Kasumi-1 (cell line): Measurements from ENCODE around the gene SNAI3.

Experiments used
- DNase-seq, 2 experiments: peaks; one replicate each; lab custom pipeline; 2025; lab: John Stamatoyannopoulos, UW

The SNAI3 gene

DNA sequence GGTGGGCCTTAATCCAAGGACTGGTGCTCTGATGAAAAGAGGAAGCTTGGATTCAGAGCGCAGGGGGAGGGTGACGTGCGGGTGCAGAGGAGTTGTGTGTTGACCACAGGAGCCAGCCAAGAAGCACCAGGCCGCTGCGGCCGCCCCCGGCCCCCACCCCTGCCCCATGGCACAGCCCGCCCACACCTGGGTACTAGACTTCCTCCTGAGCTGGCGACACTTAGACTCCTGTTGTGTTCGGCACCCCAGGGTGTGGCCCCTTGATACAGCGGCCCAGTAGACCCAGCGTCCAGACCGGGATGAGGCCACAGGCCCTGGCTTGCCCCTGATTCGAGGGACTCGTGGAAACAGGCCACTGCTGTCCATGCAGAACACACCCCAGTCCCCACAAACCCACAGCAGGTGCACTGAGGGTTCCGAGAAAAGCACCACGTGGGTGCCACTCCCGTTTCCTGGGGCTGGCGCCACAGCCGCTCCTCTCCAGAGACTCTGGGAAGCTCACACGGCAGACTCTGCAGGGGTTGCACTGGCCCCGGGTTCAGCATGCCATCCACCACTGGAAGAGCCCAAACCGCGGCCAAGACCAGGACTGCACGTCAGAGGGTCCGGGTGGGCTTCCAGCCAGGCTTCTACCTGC lies 5.7 kb upstream of the SNAI3 start:
- peak; percentile 86 to 92 for DNase-seq

GRCh38 chr16:88691129-88691813 lies 5.0 kb upstream of the SNAI3 start:
- no peak for DNase-seq

DNA sequence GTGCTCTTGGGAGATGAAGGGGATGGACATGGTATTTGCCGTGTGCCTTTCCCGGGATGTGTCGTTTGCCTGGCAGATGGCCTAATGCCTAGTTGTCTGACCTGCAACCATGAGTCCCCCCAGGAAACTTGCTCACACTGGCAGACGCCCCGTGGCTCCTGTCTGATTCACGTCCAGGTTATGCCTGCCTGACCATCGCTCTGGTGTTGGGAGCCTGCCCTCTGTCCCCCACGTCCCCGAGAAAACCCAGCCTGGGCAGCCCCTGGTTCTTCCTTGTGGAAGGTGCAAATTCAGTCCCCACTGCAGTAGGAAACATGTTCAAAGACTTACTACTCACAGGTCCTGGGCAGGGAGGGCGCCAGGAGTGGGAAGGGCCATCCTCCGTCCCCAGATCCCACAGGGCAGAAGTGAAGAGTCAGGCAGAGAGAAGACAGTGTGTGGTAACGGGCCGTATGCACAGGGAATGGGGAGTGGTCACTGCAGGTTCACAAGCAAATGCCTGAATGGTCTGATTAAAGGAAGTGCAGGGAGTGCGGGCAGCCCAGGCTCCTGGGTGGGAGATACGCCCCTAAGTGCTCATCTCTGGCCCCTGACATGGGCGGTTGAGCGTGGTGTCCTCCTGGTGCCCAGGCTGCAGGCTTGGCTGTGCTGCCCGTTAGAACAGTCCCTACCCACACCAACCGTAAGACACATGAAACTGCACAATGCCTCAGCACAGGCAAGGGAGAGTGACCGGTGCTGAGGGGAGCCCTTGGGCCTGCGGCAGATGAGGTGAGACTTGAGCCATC lies 4.2 kb upstream of the SNAI3 start:
- DNase-seq, result no peak

- no peak for DNase-seq
Observed at GRCh38 chr16:88688013-88688778, 1.9 kb upstream of the SNAI3 start.

- DNase-seq, result no peak
Observed at GRCh38 chr16:88687676-88688012, 1.3 kb upstream of the SNAI3 start.

DNA sequence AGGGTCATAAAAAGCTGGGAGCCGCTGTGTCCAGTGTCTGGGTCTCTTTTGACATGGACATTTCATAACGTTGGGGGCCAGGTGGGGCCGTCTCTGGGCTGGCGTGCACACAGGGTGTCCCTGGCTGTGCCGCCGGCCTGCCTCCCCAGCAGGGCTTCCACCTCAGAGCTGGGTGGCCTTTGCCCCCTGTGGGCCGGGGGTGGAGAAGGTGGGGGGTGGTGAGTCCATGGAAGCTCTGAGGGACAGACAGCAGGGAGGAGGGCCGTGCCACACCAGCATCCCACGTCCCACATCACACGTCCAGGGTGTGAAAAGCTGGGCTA lies 908 bp upstream of the SNAI3 start:
- DNase-seq, result no peak

DNA sequence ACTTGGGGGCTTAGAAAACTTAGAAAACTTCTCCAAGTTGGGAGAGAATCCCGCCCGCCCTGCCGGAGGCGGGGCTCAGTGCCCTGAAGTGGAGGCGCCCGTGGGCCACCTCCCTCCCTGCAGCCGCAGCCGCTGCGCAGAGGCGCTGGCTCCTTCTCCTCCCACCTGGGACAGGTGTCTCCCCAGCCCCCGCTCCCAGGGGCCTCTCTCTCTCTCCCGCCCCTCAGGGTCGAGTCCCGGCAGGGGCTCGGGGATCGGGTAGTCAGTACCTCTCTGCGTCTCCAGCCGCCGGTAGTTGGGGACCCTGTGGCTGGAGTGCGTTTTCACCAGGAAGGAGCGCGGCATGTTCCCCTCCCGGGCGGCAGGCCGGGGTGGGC lies 257 bp downstream of the SNAI3 start:
- DNase-seq, result peak in 1 of 2 experiments; percentile 58

- peak; percentile 39 to 40 for DNase-seq
Observed at GRCh38 chr16:88685156-88686061, 898 bp downstream of the SNAI3 start.

DNA sequence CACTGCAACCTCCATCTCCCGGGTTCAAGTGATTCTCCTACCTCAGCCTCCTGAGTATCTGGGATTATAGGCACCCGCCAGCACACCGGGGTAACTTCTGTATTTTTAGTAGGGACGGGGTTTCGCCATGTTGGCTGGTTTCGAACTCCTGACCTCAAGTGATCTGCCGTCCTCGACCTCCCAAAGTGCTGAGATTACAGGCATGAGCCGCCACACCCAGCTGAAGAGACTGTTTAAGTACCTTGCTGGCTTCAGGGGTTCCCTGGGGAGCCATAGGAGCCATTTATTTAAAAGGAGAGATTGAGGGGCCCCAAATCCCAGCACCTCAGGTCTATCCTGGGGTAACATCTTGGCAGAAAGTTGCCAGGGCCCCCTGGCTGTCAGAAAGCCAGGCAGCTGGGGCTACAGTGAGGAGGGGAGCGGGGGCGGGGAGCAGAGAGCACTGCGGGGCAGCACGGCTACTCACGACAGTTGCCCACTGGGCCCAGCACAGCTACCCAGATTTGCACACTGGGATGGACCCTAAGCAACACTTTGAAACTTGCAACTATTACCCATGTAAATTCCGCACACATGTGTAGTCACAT lies 1.6 kb downstream of the SNAI3 start:
- no peak for DNase-seq

- DNase-seq, result peak; percentile 78 to 92
Observed at GRCh38 chr16:88681709-88682451, 4.4 kb downstream of the SNAI3 start.

- no peak for DNase-seq
Observed at GRCh38 chr16:88681084-88681680, 5.1 kb downstream of the SNAI3 start.

DNA sequence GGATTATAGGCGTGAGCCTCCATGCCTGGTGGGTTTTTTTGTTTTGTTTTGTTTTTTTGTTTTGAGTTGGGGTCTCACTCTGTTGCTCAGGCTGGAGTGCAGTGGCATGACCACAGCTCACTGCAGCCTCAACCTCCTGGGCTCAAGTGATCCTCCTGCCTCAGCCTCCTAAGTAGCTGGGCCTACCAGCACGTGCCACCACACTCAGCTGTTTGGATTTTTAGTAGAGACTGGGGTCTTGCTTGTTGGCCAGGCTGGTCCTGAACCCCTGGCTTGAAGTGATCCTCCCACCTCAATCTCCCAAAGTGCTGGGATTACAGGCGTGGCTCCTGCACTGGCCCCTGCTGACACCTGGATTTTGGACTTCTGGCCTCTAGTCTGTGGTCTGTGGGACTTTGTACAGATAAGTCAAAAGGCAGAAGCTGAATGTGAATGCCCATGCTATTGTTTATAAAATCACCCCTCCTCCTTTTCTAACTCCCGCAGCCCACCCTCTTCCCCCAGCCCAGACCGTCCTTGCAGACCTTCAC lies 5.7 kb downstream of the SNAI3 start:
- DNase-seq, result no peak

DNA sequence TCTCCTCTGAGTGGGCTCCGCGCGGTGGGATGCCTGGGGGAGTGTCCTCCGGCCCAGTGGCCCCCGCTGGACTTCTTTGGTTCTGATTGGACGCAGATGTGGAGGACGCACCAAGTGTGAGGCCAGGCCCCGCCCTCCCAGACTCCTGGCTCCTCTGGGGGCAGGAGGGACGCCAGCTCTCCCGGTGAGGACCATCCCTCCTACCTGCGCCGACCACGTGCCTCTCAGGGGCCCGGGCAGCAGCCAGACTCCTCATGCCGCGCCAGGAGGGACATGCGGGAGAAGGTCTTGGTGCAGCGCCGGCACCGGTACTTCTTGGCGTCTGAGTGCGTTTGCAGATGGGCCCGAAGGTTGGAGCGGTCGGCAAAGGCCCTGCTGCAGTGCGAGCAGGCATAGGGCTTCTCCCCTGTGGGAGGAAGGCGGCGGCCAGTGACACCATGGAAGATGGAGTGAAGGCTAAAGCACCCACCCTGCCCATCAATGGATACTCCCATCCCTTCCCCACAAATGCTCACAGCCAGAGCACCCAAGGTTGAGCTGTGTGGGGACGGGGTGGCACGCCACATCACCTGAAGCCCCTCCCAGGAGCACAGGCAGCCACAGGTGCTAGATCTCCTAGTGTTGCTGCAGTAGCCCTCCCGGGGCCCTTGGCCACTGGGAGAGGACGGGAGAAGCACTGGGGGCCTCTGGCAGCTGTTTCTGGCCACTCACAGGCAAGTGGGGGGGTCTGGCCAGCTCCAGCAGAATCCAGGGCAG lies 7.9 kb downstream of the SNAI3 start:
- no peak for DNase-seq

DNA sequence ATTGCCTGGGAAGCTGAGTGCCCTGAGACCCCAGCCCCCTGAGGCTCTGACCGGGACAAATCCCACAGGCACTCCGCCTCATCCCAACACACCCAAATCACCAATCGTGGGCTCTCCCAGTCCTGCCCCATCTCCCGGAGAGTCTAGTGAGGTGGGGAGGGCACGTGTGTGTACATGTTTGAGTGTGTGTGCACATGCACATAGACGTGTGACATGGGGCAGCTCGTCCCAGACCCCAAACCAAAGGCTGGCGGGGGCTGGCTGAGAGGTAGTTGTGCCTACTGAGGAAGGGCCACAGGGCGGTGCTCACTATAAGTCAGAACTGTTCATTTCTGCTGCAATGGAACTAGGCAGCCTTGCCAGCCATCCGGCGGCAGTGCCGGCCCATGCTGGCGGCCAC lies 8.6 kb downstream of the SNAI3 start:
- DNase-seq, result no peak

GRCh38 chr16:88676502-88677242 lies 9.6 kb downstream of the SNAI3 start:
- no peak for DNase-seq

DNA sequence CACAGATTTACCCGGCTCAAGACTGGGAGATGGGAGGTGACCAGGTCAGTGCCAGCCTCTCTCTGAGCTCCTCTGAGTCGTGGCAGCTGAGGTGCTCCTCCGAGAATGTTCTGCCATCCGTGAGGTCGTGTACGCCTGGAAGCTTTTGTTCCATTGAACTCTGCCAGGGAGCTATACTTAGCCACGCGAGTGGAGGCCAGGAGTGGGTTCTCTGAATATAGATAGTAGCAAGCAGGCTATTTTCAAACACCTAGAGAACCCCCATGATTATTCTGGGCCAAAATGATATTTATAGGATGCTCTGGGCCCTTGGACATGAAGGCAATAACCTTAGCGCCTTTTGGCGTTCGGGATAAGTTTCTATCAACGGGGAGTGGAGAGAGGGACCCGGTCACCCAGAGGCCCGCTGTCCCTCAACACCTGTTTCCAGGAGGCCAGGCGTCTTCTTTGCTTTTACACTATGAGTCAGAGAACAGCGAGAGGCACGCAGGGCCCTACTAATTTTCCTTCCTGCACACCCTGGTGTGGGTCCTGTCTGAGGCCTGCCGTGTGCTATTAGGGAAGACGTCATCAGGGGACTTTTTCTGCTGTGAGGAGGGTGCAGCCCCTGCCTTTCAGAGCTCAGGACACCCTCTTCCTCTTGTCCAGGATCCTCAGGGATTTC lies 12.5 kb downstream of the SNAI3 start:
- no peak for DNase-seq

DNA sequence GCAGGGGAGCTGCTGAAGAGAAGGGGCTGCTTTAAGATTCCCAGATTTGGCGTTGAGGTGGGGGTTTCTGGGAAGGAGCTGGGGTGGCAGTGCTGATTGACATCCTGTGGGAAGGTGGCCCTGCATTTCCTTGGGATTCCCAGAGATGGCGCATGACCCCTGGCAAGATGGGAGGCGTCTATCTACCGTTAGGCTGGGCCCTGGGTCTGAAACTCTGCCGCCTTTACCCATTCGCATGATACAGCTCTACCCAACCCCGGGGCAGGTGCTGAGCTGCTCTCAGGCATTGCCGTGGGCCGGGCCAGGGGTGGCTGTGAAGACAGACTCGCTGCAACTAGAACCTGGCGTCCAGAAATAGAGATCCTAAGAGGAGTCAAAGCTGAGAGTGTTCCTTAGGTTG lies 13.5 kb downstream of the SNAI3 start:
- peak in 1 of 2 experiments; percentile 12 for DNase-seq

DNA sequence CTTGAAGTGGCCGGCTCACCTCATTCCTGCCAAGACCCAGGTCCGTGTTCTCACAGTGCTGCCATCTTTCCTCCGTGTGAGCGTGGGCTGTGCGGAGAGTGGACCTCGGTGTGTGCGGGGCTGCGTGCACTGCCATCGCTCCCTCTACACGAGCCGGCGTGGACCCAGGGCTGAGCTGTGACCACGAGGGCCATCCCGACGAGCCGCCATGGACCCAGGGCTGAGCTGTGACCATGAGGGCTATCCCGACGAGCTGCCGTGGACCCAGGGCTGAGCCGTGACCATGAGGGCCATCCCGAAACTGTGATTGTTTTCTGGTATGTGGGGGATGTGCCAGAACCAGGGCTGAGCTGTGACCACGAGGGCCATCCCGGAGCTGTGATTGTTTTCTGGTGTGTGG lies 14.5 kb downstream of the SNAI3 start:
- DNase-seq, result no peak
